Measurements from ENCODE around the gene GXYLT2. TPM values are rescaled to one million over a fixed set of nuclear protein-coding genes. Genes with fewer than 3 reads are reported as not detected.
A peak's percentile ranks its signal among the peaks of the same experiment; 100 is the strongest.

The GXYLT2 gene
- total and polyA plus RNA-seq, 3 donors from 2014 or later: 9.7 to 27.8 (median 17.6) TPM

DNA sequence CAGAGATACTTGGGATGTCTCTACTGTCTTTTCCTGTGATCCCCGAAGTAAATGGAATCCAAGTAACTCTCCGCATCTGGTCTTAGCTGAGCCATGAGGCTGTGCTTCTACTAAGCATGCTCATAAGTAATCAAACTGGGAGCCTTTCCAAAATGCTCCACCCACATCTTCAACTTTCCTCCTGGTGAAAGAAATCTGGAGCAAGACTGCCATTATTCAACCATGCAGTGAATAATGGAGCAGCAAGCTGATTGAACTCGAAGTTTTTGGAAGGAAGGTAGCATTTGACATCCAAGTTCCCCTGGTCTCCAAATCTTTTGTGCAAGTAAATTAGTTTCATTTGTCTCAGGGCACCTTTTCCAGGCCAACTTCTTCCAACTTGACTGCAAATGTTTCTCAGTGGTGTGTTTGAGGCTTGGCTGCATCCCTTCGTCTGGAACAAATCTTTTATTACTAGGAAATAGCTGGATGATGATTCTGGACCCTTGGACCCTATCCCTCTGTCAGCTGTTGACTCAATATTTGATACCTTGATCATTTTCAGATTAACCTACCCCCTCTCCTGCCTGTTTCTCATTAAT is 19.4 kb downstream of the GXYLT2 start:
- H3K4me1 ChIP-seq: no peaks in the 10 kb centered on the region
- no peak for TF ChIP-seq POLR2A (IDR thresholded peaks at IDR 0.05)
- TF ChIP-seq, protein P1, sequence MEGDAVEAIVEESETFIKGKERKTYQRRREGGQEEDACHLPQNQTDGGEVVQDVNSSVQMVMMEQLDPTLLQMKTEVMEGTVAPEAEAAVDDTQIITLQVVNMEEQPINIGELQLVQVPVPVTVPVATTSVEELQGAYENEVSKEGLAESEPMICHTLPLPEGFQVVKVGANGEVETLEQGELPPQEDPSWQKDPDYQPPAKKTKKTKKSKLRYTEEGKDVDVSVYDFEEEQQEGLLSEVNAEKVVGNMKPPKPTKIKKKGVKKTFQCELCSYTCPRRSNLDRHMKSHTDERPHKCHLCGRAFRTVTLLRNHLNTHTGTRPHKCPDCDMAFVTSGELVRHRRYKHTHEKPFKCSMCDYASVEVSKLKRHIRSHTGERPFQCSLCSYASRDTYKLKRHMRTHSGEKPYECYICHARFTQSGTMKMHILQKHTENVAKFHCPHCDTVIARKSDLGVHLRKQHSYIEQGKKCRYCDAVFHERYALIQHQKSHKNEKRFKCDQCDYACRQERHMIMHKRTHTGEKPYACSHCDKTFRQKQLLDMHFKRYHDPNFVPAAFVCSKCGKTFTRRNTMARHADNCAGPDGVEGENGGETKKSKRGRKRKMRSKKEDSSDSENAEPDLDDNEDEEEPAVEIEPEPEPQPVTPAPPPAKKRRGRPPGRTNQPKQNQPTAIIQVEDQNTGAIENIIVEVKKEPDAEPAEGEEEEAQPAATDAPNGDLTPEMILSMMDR (IDR thresholded peaks at IDR 0.05): no peak
- no peak overlapping the region for H3K27ac ChIP-seq
- intact Hi-C loops (cut with DNase I; ENCODE audit: low total_unique reads): no loop called here
- H3K27me3 ChIP-seq: no peaks in the 10 kb centered on the region
- no peak overlapping the region for H3K4me3 ChIP-seq
- H3K36me3 ChIP-seq (ENCODE audit: low read depth, missing control alignments): no peaks in the 10 kb centered on the region
- no peaks in the 10 kb centered on the region for H3K9me3 ChIP-seq
- WGBS, 2 donors: 56 to 62% methylated on average over 4 of the region's 4 CpGs
- DNase-seq: peak; percentile 52

DNA sequence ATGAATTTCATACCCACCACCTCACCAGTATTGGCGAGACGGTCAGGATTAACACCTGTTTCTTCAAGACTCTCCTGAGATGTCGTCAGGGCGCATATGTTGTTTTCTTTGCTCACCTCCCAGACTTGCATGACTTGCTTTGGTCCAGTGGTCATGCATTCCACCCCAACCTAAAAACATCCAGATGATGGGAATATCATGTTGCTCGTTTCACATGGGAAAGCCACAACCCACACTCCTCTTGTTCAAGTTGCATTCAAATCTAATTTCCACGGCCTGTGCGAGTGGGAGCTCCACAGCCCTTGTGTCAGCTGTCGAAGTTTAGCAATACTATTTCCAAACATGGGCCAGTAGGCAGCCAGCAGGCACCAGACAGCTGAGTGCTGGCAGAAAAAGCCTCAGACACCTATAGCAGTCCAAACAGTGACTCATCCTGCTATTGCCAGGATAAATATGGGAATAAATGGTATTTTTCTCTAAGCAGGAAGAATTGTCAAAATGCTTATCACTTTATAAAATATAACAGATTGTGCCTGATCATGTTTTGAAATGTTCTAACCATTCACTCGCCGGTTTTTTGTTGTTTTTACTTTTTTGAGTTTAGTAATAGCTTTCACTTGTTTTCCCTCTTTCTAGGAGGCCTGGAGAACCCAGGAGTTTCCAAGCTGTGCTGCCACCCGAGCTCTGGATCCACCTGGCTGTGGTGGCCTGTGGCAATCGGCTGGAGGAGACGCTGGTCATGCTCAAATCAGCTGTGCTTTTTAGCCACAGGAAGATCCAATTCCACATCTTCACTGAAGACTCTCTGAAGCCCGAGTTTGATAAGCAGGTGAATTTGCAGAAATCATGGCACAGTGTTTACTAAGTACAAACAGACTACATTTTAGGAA is 20.1 kb downstream of the GXYLT2 start:
- intact Hi-C loops (cut with DNase I; ENCODE audit: low total_unique reads): no loop called here
- no peak for DNase-seq
- TF ChIP-seq, protein P1 (IDR thresholded peaks at IDR 0.05): no peak
- TF ChIP-seq POLR2A (IDR thresholded peaks at IDR 0.05): no peak
- Histone ChIP-seq H3K4me3 (no peak overlapping the region), H3K9me3 (no peaks in the 10 kb centered on the region), H3K36me3 (ENCODE audit: low read depth, missing control alignments) (no peaks in the 10 kb centered on the region), H3K4me1 (no peaks in the 10 kb centered on the region), H3K27me3 (no peaks in the 10 kb centered on the region), H3K27ac (no peak overlapping the region)
- 85% methylated on average over 14 of the region's 14 CpGs for WGBS, 2 donors

DNA sequence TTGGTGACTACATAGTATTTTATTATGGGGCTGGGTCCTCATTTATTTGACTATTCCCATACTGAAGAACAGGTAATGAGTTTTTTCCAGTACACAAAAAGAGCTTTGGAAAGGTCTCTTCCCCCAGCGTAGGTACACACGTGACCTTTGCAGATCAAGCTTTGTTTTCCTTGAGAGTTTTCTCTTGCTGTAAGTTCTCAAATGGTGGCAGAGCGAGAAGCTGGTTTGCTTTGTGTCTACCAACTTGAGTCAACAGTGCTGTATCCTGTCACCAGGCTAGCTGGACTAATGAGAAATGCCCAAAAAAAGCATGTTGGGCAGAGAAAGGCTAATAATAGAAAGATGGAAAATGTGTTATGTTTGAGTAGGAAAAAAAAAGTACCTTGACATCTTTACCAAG is 21.7 kb downstream of the GXYLT2 start:
- Histone ChIP-seq H3K9me3 (no peaks in the 10 kb centered on the region), H3K27me3 (no peaks in the 10 kb centered on the region), H3K4me3 (no peak overlapping the region), H3K27ac (no peak overlapping the region), H3K36me3 (ENCODE audit: low read depth, missing control alignments) (no peaks in the 10 kb centered on the region), H3K4me1 (no peaks in the 10 kb centered on the region)
- intact Hi-C loops (cut with DNase I; ENCODE audit: low total_unique reads): no loop called here
- no peak for TF ChIP-seq POLR2A (IDR thresholded peaks at IDR 0.05)
- TF ChIP-seq, protein P1 (IDR thresholded peaks at IDR 0.05): no peak
- 94 to 99% methylated on average over 3 of the region's 3 CpGs for WGBS, 2 donors
- no peak for DNase-seq

DNA sequence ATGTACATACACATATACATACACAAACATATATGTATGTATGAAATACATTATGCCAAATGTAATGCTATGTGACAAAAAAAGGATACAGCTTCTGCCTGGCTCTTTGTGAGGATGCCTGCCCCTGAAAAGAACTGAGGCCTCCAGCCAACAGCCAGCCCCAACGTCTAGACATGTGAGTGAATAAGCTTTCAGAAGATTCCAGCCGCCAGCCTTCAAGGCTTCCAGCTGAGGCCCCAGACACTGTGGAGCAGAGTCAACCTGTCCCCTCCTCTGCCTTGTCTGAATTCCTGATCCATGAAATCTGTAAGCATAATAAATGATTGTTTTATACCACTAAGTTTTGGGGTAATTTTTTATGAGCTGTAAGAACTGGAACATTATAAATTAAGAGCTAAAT is 24.7 kb downstream of the GXYLT2 start:
- TF ChIP-seq POLR2A (IDR thresholded peaks at IDR 0.05): no peak
- TF ChIP-seq, protein P1 (IDR thresholded peaks at IDR 0.05): no peak
- no peak for DNase-seq
- no peaks in the 10 kb centered on the region for H3K27me3 ChIP-seq
- no peaks in the 10 kb centered on the region for H3K36me3 ChIP-seq (ENCODE audit: low read depth, missing control alignments)
- H3K4me1 ChIP-seq: no peaks in the 10 kb centered on the region
- H3K9me3 ChIP-seq: no peaks in the 10 kb centered on the region
- intact Hi-C loops (cut with DNase I; ENCODE audit: low total_unique reads): no loop called here
- no peak overlapping the region for H3K27ac ChIP-seq
- H3K4me3 ChIP-seq: no peak overlapping the region
- WGBS, 2 donors: 65 to 81% methylated on average over 2 of the region's 2 CpGs
